Tracheal epithelial cell (primary cell): ENCODE measurements around the gene ZMIZ2. TPM values are rescaled to one million over a fixed set of nuclear protein-coding genes. Genes with fewer than 3 reads are reported as not detected.

Experiments
- total RNA-seq: library from RNA; depleted of rRNA; stranded (reverse); fragments of >200 nt; gene quantifications from 2 replicates; pipeline ENCODE4 v1.2.1, GENCODE V29; 2014

Gene ZMIZ2
- 5.3 and 10.1 TPM in 2 replicates for total RNA-seq

GRCh38 chr7:44748045-44748947 is at the start of gene ZMIZ2:
Gene ZMIZ2 (plus strand): TSS chr7:44748847. CDS start chr7:44756250, 7,403 bp downstream.

GRCh38 chr7:44796504-44797328 is 48.1 kb downstream of the ZMIZ2 start, which contains the start of gene PPIA:
Gene PPIA (plus strand): TSS chr7:44796681. CDS start chr7:44796725, 44 bp downstream.

Other genes with a start within 250 kb of the ZMIZ2 start
- gene NPC1L1, start 207.5 kb upstream of the ZMIZ2 start, total RNA-seq = under 0.01 TPM in 1 of 2 replicates, not detected in the other
- 78.3 and 79.3 TPM in 2 replicates for gene DDX56, start 174.9 kb upstream of the ZMIZ2 start, total RNA-seq
- 175 and 201 TPM in 2 replicates for gene TMED4, start 166.6 kb upstream of the ZMIZ2 start, total RNA-seq
- 59.5 and 79.5 TPM in 2 replicates for gene OGDH, start 142.2 kb upstream of the ZMIZ2 start, total RNA-seq
- gene PPIA, start 47.8 kb downstream of the ZMIZ2 start, total RNA-seq = 2,178 and 2,747 TPM in 2 replicates
- gene H2AZ2, start 99.2 kb downstream of the ZMIZ2 start, total RNA-seq = 61.4 and 72.5 TPM in 2 replicates
- 15.7 and 20.9 TPM in 2 replicates for gene PURB, start 136.7 kb downstream of the ZMIZ2 start, total RNA-seq
- under 0.01 and 0.43 TPM in 2 replicates for gene MYO1G, start 230.2 kb downstream of the ZMIZ2 start, total RNA-seq